CD14-positive monocyte (primary cell): ENCODE data around the gene DNAAF9. TPM values are rescaled to one million over a fixed set of nuclear protein-coding genes. Genes with fewer than 3 reads are reported as not detected.
"Not testable (repeated sequence)": the region's sequence is repeated elsewhere in the genome, so short reads cannot be mapped to it uniquely, and the experiment has no call there.

Source experiments
- DNase-seq, 3 donors: peaks; one replicate each; pipeline ENCODE4 v3.0.0-alpha.2; 2011 to 2022
- H2AFZ ChIP-seq: 2 replicates; pipeline ENCODE4 v1.6.0; 2012; ENCODE audit warnings: mild to moderate bottlenecking, low read depth, low read length, inconsistent platforms; ENCODE audit not compliant: insufficient read depth, poor library complexity, severe bottlenecking
- H3K27ac ChIP-seq, 2 donors: 1 replicate in 1 of 2; 2 replicates in 1 of 2; pipeline ENCODE4 v1.5.1; 2012 to 2013; ENCODE audit warnings: low read length in 2 of 2, control low read depth in 1 of 2, inconsistent platforms in 1 of 2, low read depth in 1 of 2, mild to moderate bottlenecking in 1 of 2
- H3K27me3 ChIP-seq, 2 donors: one replicate each; pipeline versions ENCODE4 v1.6.0 to v1.6.1; 2011 to 2013; ENCODE audit warnings: low read length in 2 of 2; ENCODE audit not compliant: control insufficient read depth in 2 of 2, insufficient read depth in 2 of 2
- H3K36me3 ChIP-seq, 2 donors: replicated peaks in 1 of 2; 1 replicate in 1 of 2; 2 replicates in 1 of 2; pipeline versions ENCODE4 v1.5.1 to v1.6.1; 2012 to 2013; ENCODE audit warnings: low read length in 2 of 2, control low read depth in 1 of 2, inconsistent platforms in 1 of 2, mild to moderate bottlenecking in 1 of 2; ENCODE audit not compliant: insufficient read depth in 2 of 2, control insufficient read depth in 1 of 2
- H3K4me1 ChIP-seq, 2 donors: 1 replicate in 1 of 2; 2 replicates in 1 of 2; pipeline versions ENCODE4 v1.5.1 to v1.6.1; 2012 to 2013; ENCODE audit warnings: low read length in 2 of 2, control low read depth in 1 of 2, inconsistent platforms in 1 of 2, mild to moderate bottlenecking in 1 of 2, moderate library complexity in 1 of 2; ENCODE audit not compliant: insufficient read depth in 2 of 2, control insufficient read depth in 1 of 2
- H3K4me2 ChIP-seq: replicated peaks from 2 replicates; pipeline ENCODE3; 2012; ENCODE audit warnings: low read length, moderate library complexity, mild to moderate bottlenecking; ENCODE audit not compliant: poor library complexity, severe bottlenecking; ENCODE audit errors: extremely low read depth
- H3K4me3 ChIP-seq, 3 experiments: fragments of 200-600 bp in 1 of 3; sonication (generic) in 1 of 3; replicated peaks in 1 of 3; 1 replicate in 2 of 3; 2 replicates in 1 of 3; pipeline ENCODE4 v1.5.1; 2011 to 2013; ENCODE audit warnings: low read length in 3 of 3, mild to moderate bottlenecking in 3 of 3, control low read depth in 2 of 3, low read depth in 2 of 3, inconsistent platforms in 1 of 3, moderate library complexity in 1 of 3
- H3K79me2 ChIP-seq: 2 replicates; pipeline ENCODE4 v1.6.0; 2012; ENCODE audit warnings: mild to moderate bottlenecking, control low read depth, inconsistent platforms, low read length, moderate library complexity; ENCODE audit not compliant: insufficient read depth
- H3K9ac ChIP-seq: 2 replicates; pipeline ENCODE4 v1.6.0; 2017; ENCODE audit warnings: low read length, mild to moderate bottlenecking; ENCODE audit not compliant: insufficient read depth, poor library complexity, severe bottlenecking
- H3K9me3 ChIP-seq, 2 donors: replicated peaks in 1 of 2; 1 replicate in 1 of 2; 2 replicates in 1 of 2; pipeline versions ENCODE4 v1.5.1 to v1.6.1; 2012 to 2013; ENCODE audit warnings: low read length in 2 of 2, control low read depth in 1 of 2; ENCODE audit not compliant: control insufficient read depth in 1 of 2, insufficient read depth in 1 of 2
- H4K20me1 ChIP-seq: 2 replicates; pipeline ENCODE4 v1.6.0; 2012; ENCODE audit warnings: mild to moderate bottlenecking, low read length, control low read depth, moderate library complexity; ENCODE audit not compliant: insufficient read depth
- H3K27ac Mint-ChIP-seq, 7 donors: one replicate each; pipeline ENCODE4 v1.8.0; 2020; ENCODE audit warnings: mild to moderate bottlenecking in 7 of 7, mixed read lengths in 7 of 7, moderate library complexity in 6 of 7, inconsistent platforms in 2 of 7
- H3K27me3 Mint-ChIP-seq, 3 donors: one replicate each; pipeline ENCODE4 v1.8.0; 2021 to 2022; ENCODE audit warnings: low read depth in 3 of 3, mild to moderate bottlenecking in 3 of 3, mixed read lengths in 3 of 3, moderate library complexity in 3 of 3, inconsistent platforms in 1 of 3
- H3K36me3 Mint-ChIP-seq, 2 donors: one replicate each; pipeline ENCODE4 v1.8.0; 2020; ENCODE audit warnings: mixed read lengths in 2 of 2, inconsistent platforms in 1 of 2, mild to moderate bottlenecking in 1 of 2
- H3K4me1 Mint-ChIP-seq: one replicate; pipeline ENCODE4 v1.8.0; 2020; ENCODE audit warnings: mild to moderate bottlenecking, mixed read lengths
- H3K4me3 Mint-ChIP-seq, 2 donors: one replicate each; pipeline ENCODE4 v1.8.0; 2020; ENCODE audit warnings: mild to moderate bottlenecking in 2 of 2, mixed read lengths in 2 of 2, moderate library complexity in 1 of 2
- H3K9me3 Mint-ChIP-seq, 7 donors: one replicate each; pipeline ENCODE4 v1.8.0; 2020 to 2022; ENCODE audit warnings: mixed read lengths in 7 of 7, mild to moderate bottlenecking in 6 of 7, moderate library complexity in 6 of 7, inconsistent platforms in 2 of 7
- CTCF ChIP-seq: fragments of 200-600 bp; IDR thresholded peaks from one replicate; pipeline ENCODE4 v1.8.0; 2022; ENCODE audit warnings: antibody characterized with exemption, mild to moderate bottlenecking
- WGBS: methylation state at CpG from one replicate; pipeline ENCODE4 v1.1.5; 2013; ENCODE audit warnings: missing lambda C conversion rate; ENCODE audit not compliant: insufficient coverage; 5-methylcytosine and 5-hydroxymethylcytosine counted together
- intact Hi-C, 2 donors: fragments of 100-400 bp; cut with micrococcal nuclease; formaldehyde crosslinking; loops; one replicate each; pipeline versions ENCODE4 v1.15.0 to v1.15.1; 2023
- polyA plus RNA-seq, 3 donors: library from polyadenylated mRNA; depleted of rRNA in 1 of 3; unstranded in 2 of 3; stranded (reverse) in 1 of 3; fragments of 300-500 nt in 2 of 3; fragments of >200 nt in 1 of 3; fragmentation: Illumina TruSeq in 2 of 3; gene quantifications; 1 replicate in 2 of 3; 2 replicates in 1 of 3; pipeline ENCODE4 v1.2.3, GENCODE V29; 2012 to 2021

The DNAAF9 gene
- polyA plus RNA-seq, 3 donors: 0.53 to 10.8 (median 1.2) TPM

GRCh38 chr20:3431109-3431508 is 23.6 kb upstream of the DNAAF9 start:
- peaks cover 53% of the 10 kb centered on the region for H3K4me1 Mint-ChIP-seq
- Histone ChIP-seq H3K27ac (peak overlapping the region; percentile 52 to 92), H3K4me2 (peak overlapping the region; percentile 62), H3K9me3 (no peaks in the 10 kb centered on the region), H4K20me1 (no peaks in the 10 kb centered on the region), H3K4me1 (peaks cover 47 to 49% of the 10 kb centered on the region in 2 donors), H3K79me2 (no peaks in the 10 kb centered on the region), H2AFZ (peak overlapping the region; percentile 72), H3K27me3 (no peaks in the 10 kb centered on the region), H3K9ac (peak overlapping the region; percentile 57), H3K36me3 (no peaks in the 10 kb centered on the region), H3K4me3 (peak overlapping the region in 1 of 3 experiments; percentile 48)
- intact Hi-C loops: no loop called here
- H3K4me3 Mint-ChIP-seq: peak overlapping the region; percentile 55 to 88
- DNase-seq: no peak
- no peak for TF ChIP-seq CTCF
- peak overlapping the region; percentile 91 to 98 (median 97) for H3K27ac Mint-ChIP-seq
- no peaks in the 10 kb centered on the region for H3K36me3 Mint-ChIP-seq
- WGBS: 100% methylated on average over 2 of the region's 4 CpGs
- H3K27me3 Mint-ChIP-seq: peaks cover 0 to 6% (median 1%) of the 10 kb centered on the region in 3 donors
- peaks cover 0 to 2% (median 0%) of the 10 kb centered on the region in 7 donors for H3K9me3 Mint-ChIP-seq

GRCh38 chr20:3430376-3431069 is 23.1 kb upstream of the DNAAF9 start:
- Histone ChIP-seq H3K9ac (peak overlapping the region; percentile 57), H3K27me3 (no peaks in the 10 kb centered on the region), H3K36me3 (no peaks in the 10 kb centered on the region), H3K27ac (peak overlapping the region; percentile 75 to 92), H3K4me1 (peaks cover 47 to 49% of the 10 kb centered on the region in 2 donors), H3K4me2 (peak overlapping the region; percentile 62), H3K79me2 (no peaks in the 10 kb centered on the region), H3K9me3 (no peaks in the 10 kb centered on the region), H3K4me3 (peak overlapping the region; percentile 8 to 48 (median 23)), H2AFZ (peak overlapping the region; percentile 72), H4K20me1 (no peaks in the 10 kb centered on the region)
- intact Hi-C loops: no loop called here
- peaks cover 0 to 2% (median 0%) of the 10 kb centered on the region in 7 donors for H3K9me3 Mint-ChIP-seq
- TF ChIP-seq CTCF: no peak
- H3K27me3 Mint-ChIP-seq: peaks cover 0 to 6% (median 1%) of the 10 kb centered on the region in 3 donors
- no peaks in the 10 kb centered on the region for H3K36me3 Mint-ChIP-seq
- peaks cover 53% of the 10 kb centered on the region for H3K4me1 Mint-ChIP-seq
- H3K4me3 Mint-ChIP-seq: peak overlapping the region; percentile 55 to 88
- H3K27ac Mint-ChIP-seq: peak overlapping the region; percentile 91 to 98 (median 97)
- 8% methylated on average over 11 of the region's 14 CpGs for WGBS
- peak; percentile 75 to 86 (median 80) for DNase-seq

- H4K20me1 ChIP-seq, H3K27ac ChIP-seq, H3K27me3 ChIP-seq, H2AFZ ChIP-seq, H3K4me3 ChIP-seq, H3K4me2 ChIP-seq, H3K27ac Mint-ChIP-seq, H3K4me3 Mint-ChIP-seq, H3K36me3 Mint-ChIP-seq, H3K9ac ChIP-seq, H3K27me3 Mint-ChIP-seq, H3K9me3 ChIP-seq, DNase-seq, H3K79me2 ChIP-seq, H3K9me3 Mint-ChIP-seq, intact Hi-C loops, H3K36me3 ChIP-seq: not testable (repeated sequence)
- peaks cover 27% of the 10 kb centered on the region in 2 donors for H3K4me1 ChIP-seq
- peaks cover 32% of the 10 kb centered on the region for H3K4me1 Mint-ChIP-seq
- WGBS: no CpG with 5 or more reads among the region's 4 CpGs
Observed at GRCh38 chr20:3426766-3427165, 19.3 kb upstream of the DNAAF9 start.
